T-helper 1 cell treated with Interleukin-12 subunit alpha and Interleukin-12 subunit beta and Interleukin-4 antibody, amounts not matched to agents 30 μg/mL and 1 μg/mL, for 36 hours (primary cell): ENCODE results near the gene SLC36A1.
"Not testable (repeated sequence)": the region's sequence is repeated elsewhere in the genome, so short reads cannot be mapped to it uniquely, and the experiment has no call there.

Experiments used
- H3K27ac Mint-ChIP-seq: one replicate; pipeline ENCODE4 v1.8.0; 2021; ENCODE audit warnings: mild to moderate bottlenecking, mixed read lengths
- H3K27me3 Mint-ChIP-seq: one replicate; pipeline ENCODE4 v1.8.0; 2021; ENCODE audit warnings: low read depth, mixed read lengths
- H3K36me3 Mint-ChIP-seq: one replicate; pipeline ENCODE4 v1.8.0; 2021; ENCODE audit warnings: low read depth, mixed read lengths
- H3K4me1 Mint-ChIP-seq: one replicate; pipeline ENCODE4 v1.8.0; 2021; ENCODE audit warnings: low read depth, mixed read lengths
- H3K4me3 Mint-ChIP-seq: one replicate; pipeline ENCODE4 v1.8.0; 2021; ENCODE audit warnings: mild to moderate bottlenecking, moderate library complexity, mixed read lengths
- H3K9me3 Mint-ChIP-seq: one replicate; pipeline ENCODE4 v1.8.0; 2021; ENCODE audit warnings: mixed read lengths

SLC36A1 gene

DNA sequence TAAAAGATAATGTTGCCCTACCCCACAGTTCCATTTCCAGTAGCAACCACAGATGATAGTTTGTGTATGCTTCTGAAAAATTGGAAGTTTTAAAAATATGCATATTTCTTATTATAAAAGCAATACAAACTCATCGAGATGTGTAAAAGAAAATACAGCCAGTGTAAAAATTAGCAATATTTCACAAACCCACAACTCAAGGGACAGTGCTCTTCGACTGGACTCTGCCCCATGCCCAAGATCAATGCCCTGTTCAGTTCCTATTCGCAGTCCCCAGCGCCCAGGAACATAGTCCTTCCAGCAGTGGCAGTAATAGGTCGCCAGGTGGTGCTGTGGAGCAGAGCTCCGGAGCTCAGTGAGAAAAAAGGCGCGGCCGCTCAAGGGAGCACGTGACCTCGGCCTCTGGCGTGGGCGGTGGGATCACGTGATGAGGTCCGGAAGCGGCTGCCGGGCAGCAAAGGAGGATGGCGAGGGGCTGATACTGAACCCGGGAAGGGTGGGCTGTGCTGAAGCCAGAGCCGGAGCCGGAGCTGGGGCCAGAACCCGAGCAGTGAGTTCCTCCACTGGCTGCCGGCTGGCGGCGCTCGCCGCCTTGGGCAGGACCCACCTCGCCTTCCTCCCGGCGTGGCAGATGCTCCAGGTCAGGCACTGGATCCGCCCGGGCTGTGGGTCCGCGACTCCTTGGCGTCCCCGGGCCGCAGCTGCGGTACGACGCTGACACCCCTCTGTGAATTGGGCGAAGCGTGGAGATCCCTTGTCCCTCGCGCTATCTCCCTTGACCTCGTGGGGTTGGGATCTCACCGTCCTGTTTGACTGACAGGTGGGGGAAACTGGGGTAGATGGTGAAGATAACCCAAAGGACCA is at the start of gene SLC36A1:
SLC36A1 (plus strand) TSS at position 430 of the 864 bp plus-strand sequence. CDS start 11,190 bp downstream, outside the sequence.
- H3K4me1 Mint-ChIP-seq = peaks cover 17% of the 10 kb centered on the region

DNA sequence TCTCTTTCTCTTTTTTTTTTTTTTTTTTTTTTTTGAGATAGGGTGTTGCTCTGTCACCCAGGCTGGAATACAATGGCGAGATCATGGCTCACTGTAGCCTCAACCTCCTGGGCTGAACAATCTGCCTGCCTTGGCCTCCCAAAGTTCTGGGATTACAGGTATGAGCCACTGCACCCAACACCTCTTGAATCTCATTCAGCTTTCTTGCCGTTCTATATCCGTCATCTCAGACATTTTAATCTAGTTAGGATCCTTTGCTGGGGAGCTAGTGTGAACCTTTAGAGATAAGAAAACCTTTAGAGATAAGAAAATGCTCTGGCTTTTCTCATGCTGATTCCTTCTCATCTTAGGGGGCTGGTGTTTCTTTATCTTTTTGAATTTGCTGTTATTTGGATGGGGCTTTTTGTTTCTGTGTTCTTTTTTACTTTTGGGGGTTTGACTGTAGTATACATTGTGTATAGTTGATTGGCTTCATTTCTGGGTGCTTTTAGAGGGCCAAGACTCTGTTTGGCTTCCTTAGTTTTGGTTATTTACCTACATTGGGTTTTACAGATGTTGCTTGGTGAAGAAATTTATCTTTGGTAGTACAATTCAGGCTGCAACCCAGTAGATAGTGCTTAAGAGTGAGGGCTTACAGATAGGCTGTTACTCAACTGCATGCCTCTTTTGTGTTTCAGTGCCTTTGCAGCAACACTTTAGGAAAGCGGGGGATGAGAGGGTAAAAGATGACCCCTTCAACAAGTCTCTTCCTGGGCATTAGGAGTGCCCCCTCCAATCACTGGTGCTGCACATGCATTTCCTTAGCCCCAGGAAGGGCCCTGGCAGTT is 41.9 kb upstream of the SLC36A1 start:
- peaks cover 20% of the 10 kb centered on the region for H3K27me3 Mint-ChIP-seq
- no peaks in the 10 kb centered on the region for H3K36me3 Mint-ChIP-seq
- peaks cover 4% of the 10 kb centered on the region for H3K4me1 Mint-ChIP-seq
- H3K27ac Mint-ChIP-seq = no peak overlapping the region
- H3K9me3 Mint-ChIP-seq = no peaks in the 10 kb centered on the region
- H3K4me3 Mint-ChIP-seq = no peak overlapping the region

More for the DNA sequence above, at the start of gene SLC36A1:
- Mint-ChIP-seq H3K27ac (peak within 1 kb of the TSS; percentile 92), H3K27me3 (peaks cover 27% of the 10 kb centered on the region), H3K4me3 (peak within 1 kb of the TSS; percentile 94), H3K9me3 (no peaks in the 10 kb centered on the region), H3K36me3 (no peaks in the 10 kb centered on the region)

DNA sequence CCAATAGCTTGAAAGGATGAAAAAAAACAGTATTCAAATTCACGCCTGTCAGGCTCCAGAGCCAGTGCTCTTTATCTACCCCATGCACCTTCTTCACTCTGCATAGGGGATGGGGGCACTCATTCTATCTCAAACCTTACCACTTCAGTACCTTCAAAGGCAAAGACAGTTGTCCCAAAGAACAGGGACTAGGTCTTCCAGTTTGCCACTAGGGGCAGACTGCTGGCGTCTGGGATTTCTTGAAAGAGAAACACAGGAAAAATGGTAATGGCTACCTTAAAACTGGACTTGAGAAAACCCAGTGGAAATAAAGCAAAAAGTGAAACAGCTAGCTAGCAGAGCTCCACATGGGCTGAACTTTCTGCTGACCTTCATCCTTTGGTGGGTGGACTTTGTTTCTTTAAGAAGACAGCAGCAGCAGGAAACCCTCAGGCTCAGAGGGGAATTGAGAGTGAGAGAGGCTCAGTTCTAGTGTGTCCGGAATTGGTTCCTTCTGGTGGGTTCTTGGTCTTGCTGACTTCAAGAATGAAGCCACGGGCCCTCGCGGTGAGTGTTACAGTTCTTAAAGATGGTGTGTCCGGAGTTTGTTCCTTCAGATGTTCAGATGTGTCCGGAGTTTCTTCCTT is 41.0 kb upstream of the SLC36A1 start:
- no peaks in the 10 kb centered on the region for H3K9me3 Mint-ChIP-seq
- peaks cover 17% of the 10 kb centered on the region for H3K27me3 Mint-ChIP-seq
- no peak overlapping the region for H3K27ac Mint-ChIP-seq
- H3K4me1 Mint-ChIP-seq = peaks cover 4% of the 10 kb centered on the region
- no peak overlapping the region for H3K4me3 Mint-ChIP-seq
- H3K36me3 Mint-ChIP-seq = no peaks in the 10 kb centered on the region

DNA sequence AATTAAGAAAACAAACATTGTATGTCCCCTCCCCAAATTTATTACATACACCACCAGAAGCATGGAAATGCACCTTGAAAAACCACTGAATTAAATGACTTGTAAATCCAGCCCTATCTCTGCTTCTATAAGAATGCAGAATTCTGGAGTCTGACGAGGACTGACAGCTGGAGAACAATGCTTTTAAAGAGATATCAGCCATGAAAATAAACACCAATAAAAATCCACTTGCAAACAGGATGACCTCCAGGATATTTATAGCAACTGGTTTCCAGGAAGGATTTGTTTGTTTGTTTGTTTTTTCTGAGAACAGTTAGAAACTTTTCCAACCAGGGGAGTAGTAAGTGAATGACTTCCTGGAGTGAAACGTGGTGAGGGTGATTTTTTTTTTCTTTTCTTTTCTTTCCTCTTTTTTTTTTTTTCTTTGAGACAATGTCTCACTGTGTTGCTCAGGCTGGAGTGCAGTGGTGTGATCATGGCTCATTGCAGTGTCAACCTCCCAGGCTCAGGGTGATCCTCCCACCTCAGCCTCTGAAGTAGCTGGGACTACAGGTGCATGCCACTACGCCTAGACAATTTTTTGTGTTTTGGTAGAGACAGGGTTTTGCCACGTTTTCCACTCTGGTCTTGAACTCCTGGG is 38.7 kb upstream of the SLC36A1 start:
- Mint-ChIP-seq H3K36me3 (no peaks in the 10 kb centered on the region), H3K9me3 (no peaks in the 10 kb centered on the region), H3K27ac (no peak overlapping the region), H3K4me1 (peaks cover 4% of the 10 kb centered on the region), H3K27me3 (peaks cover 13% of the 10 kb centered on the region), H3K4me3 (no peak overlapping the region)

DNA sequence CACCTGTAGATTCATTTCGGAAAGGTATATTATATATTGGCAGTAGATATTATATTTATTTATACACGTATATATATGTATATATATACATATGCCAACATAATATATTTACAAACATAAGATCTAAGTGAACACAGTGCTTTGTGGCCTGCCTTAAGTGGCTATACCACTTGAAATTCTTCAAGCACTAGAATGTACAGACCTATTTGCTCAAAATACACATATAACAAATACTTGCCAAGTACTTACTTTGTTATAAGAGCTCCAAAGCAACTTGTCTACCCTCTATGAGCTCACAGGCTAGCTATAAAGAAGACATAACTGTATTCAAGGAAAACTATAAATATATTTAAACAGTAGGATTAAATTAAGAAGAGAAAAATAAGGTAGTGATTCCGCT is 33.6 kb upstream of the SLC36A1 start:
- Mint-ChIP-seq H3K36me3 (no peaks in the 10 kb centered on the region), H3K9me3 (peaks cover 21% of the 10 kb centered on the region), H3K27ac (no peak overlapping the region), H3K4me1 (no peaks in the 10 kb centered on the region), H3K4me3 (no peak overlapping the region), H3K27me3 (peaks cover 13% of the 10 kb centered on the region)

DNA sequence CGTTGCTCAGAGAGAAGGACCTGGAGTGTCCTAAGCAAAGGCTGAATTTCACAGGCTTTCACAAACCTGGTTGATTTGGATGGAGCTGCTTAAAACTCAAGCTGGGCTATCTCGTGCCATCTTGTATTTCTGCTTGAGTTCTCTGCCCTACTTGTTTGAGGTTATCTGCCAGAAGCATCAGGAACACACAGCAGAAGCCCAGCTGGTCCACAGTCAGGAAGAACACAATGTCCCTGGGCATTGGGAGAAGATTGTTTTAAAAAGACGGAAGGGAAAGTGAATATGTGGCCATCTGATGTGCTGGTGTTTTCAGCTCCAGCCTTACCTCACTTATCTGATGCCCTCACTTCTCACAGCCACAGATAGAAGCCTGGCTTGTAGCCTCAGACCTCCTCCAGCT is 32.9 kb upstream of the SLC36A1 start:
- no peaks in the 10 kb centered on the region for H3K36me3 Mint-ChIP-seq
- no peak overlapping the region for H3K4me3 Mint-ChIP-seq
- H3K27ac Mint-ChIP-seq = no peak overlapping the region
- H3K4me1 Mint-ChIP-seq = no peaks in the 10 kb centered on the region
- peaks cover 13% of the 10 kb centered on the region for H3K27me3 Mint-ChIP-seq
- peaks cover 24% of the 10 kb centered on the region for H3K9me3 Mint-ChIP-seq

DNA sequence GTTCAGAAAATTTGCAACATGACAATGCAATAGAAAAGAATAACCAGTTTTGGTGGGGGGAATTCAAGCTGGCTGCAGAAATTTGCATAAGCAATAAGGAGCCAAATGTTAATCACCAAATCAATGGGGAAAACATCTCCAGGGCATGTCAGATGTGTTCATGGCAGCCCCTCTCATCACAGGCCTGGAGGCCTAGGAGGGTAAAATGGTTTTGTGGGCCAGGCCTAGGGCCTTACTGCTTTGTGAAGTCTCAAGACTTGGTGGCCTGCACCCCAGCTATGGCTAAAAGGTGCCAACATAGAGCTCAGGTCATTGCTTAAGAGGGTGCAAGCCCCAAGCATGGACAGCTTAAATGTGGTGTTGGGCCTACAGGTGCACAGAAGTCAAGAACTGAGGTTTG is 29.7 kb upstream of the SLC36A1 start:
- no peaks in the 10 kb centered on the region for H3K4me1 Mint-ChIP-seq
- no peak overlapping the region for H3K4me3 Mint-ChIP-seq
- H3K27me3 Mint-ChIP-seq = peaks cover 3% of the 10 kb centered on the region
- H3K27ac Mint-ChIP-seq = no peak overlapping the region
- H3K36me3 Mint-ChIP-seq = no peaks in the 10 kb centered on the region
- H3K9me3 Mint-ChIP-seq = peaks cover 24% of the 10 kb centered on the region

DNA sequence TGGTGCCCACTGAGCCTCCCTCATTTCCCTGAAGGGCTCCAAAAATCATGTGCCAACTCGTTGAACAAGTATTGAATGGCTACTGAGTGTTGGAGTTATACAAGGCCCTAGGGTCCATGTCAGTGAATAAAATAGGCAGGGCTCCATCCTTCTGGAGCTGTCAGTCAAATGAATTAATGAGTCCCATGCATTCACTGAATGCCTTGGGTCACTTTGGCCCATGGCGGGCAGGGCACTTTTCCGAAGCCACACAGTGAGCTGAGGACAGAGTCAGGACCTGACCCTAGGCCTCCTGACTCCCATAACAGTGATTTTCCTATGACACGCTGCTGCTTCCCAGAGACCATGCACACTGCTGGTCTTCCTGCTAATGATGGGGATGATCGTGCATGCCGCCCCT is 27.3 kb upstream of the SLC36A1 start:
- Mint-ChIP-seq H3K36me3 (no peaks in the 10 kb centered on the region), H3K27ac (no peak overlapping the region), H3K4me3 (no peak overlapping the region), H3K4me1 (no peaks in the 10 kb centered on the region), H3K9me3 (peaks cover 24% of the 10 kb centered on the region), H3K27me3 (peaks cover 15% of the 10 kb centered on the region)

DNA sequence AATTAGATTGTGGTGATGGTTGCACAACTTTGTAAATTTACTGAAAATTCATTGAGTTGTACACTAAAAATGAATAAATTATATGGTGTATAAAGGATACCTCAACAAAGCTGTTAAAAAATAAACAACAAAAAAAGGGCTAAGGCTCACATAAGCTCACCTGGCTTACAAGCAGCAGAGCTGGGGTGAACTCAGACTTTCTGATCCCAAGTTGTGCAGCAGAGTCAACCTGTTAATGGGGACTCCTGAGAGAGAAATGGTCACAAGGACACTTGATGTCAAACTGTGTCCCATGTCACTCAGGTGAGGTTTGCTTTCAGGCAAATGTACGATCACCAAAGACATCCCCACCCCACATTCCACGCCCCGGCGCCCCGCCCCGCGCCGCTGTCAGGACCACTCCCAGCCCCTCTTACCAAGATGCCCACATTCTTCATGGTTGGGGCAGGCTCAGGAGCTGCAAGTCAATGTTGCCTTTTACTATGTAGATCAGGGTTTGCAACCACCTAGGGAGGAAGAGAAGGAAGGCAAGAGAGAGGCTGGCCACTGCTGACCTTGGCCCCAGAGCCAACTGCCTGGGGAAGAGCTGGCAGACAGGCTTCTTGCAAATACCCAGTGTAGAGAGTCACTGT is 22.4 kb upstream of the SLC36A1 start:
- Mint-ChIP-seq H3K4me3 (no peak overlapping the region), H3K36me3 (no peaks in the 10 kb centered on the region), H3K27me3 (peaks cover 15% of the 10 kb centered on the region), H3K4me1 (no peaks in the 10 kb centered on the region), H3K9me3 (no peaks in the 10 kb centered on the region), H3K27ac (no peak overlapping the region)

DNA sequence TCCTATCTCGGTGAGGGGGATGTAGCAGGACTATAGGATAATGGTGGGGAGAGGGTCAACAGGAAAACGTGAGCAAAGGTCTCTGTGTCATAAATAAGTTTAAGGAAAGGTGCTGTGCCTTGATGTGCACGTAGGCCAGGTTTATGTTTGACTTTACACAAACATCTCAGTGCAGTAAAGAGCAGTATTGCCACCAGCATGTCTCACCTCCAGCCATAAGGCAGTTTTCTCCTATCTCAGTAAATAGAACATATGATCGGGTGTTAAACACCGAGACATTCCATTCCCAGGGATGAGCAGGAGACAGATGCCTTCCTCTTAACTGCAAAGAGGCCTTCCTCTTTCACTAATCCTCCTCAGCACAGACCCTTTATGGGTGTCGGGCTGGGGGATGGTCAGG is 21.1 kb upstream of the SLC36A1 start:
- peaks cover 15% of the 10 kb centered on the region for H3K27me3 Mint-ChIP-seq
- not testable (repeated sequence) for H3K4me1 Mint-ChIP-seq, H3K36me3 Mint-ChIP-seq, H3K27ac Mint-ChIP-seq, H3K4me3 Mint-ChIP-seq, H3K9me3 Mint-ChIP-seq

DNA sequence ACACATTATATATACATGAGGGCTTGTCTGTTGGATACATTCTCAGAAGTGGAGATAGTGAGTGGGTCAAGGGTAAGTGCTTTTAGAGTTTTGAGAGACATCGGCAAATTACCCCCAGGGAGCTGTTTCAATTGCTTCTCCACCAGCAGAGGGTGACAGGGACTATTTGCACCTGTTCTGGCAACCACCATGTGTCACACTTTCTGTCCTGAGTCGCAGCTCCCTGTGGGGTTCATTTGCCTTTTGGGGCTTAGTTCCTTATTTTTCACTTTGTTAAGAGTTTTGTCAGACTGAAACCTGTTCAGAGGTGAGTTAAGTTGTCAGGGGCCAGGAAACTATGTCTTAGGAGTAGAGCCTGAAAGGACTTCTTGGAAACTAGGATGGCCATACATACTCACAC is 20.1 kb upstream of the SLC36A1 start:
- H3K36me3 Mint-ChIP-seq = no peaks in the 10 kb centered on the region
- no peaks in the 10 kb centered on the region for H3K9me3 Mint-ChIP-seq
- H3K4me1 Mint-ChIP-seq = no peaks in the 10 kb centered on the region
- no peak overlapping the region for H3K4me3 Mint-ChIP-seq
- H3K27me3 Mint-ChIP-seq = peaks cover 15% of the 10 kb centered on the region
- H3K27ac Mint-ChIP-seq = no peak overlapping the region

DNA sequence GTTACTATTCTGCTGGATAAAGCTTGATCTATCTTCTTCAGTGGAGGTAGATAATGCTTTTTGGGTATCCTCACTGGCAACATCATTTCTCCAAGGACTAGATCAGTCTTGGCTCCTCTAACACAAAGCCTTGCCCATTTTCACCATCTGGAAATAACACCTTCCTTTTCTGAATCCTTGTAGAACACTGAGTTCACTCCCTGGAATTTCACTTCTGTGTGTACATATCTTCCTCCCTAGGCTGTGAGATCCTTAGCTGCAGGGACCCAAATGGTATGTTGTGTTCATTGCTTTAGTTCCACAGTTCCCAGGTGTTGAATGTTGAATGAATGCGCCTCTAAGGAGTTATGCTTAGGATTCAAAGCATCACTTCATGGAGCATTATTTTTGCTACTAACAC is 16.7 kb upstream of the SLC36A1 start:
- no peak overlapping the region for H3K27ac Mint-ChIP-seq
- H3K27me3 Mint-ChIP-seq = peaks cover 17% of the 10 kb centered on the region
- no peaks in the 10 kb centered on the region for H3K4me1 Mint-ChIP-seq
- H3K36me3 Mint-ChIP-seq = no peaks in the 10 kb centered on the region
- H3K9me3 Mint-ChIP-seq = no peaks in the 10 kb centered on the region
- H3K4me3 Mint-ChIP-seq = no peak overlapping the region

DNA sequence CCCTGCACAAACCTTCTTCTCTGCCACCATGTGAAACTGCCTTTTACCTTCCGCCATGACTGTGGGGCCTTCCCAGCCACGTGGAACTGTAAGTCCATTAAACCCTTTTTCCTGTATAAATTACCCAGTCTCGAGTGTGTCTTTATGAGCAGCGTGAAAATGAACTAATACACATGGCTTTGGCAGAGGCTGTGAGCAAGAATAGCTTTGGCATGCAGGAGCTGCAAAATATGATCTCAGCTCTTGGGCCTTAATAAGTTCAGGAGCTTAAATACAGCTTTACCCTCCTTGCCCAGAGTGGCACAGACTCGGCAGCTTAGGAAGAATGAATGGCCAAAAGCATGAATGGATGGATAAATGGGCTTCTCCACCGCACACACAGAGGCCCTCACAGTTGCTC is 15.7 kb upstream of the SLC36A1 start:
- Mint-ChIP-seq H3K4me1 (no peaks in the 10 kb centered on the region), H3K36me3 (no peaks in the 10 kb centered on the region), H3K4me3 (no peak overlapping the region), H3K27ac (no peak overlapping the region), H3K27me3 (peaks cover 22% of the 10 kb centered on the region), H3K9me3 (no peaks in the 10 kb centered on the region)

DNA sequence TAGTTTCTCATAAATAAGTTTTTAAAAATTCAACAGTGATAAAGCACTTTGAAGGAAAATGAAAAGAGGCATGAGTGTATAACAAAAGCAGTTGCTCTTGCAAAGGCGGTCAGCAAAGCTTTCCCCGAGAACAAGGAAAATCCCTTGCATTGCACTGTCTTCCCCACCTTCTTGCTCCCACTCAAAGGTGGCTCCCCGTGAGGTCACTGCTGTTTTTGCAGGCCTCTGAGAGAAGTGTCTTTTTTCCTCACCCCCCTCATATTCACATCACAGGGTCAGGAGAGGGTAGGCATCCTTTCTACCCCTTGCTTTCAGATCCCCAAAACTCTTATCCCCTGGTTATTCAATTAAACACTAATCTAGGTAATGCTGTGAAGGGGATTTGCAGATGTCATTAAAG is 15.2 kb upstream of the SLC36A1 start:
- Mint-ChIP-seq H3K27ac (no peak overlapping the region), H3K4me3 (no peak overlapping the region), H3K36me3 (no peaks in the 10 kb centered on the region), H3K4me1 (no peaks in the 10 kb centered on the region), H3K9me3 (no peaks in the 10 kb centered on the region), H3K27me3 (peaks cover 22% of the 10 kb centered on the region)
